ENCODE results near the gene SPACA4.

The SPACA4 gene

DNA sequence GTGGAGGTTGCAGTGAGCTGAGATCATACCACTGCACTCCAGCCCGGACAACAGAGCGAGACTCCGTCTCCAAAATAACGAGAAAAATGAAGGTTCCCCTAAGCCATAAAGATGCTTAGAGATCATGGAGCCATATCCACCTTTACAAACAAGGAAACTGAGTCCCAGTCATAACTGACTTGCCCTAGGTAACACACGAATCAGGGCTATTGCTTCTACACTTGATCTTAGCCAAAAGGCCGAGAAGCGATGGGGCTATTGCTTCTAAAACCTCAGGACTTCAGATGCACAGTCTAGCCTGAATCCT is 27.4 kb downstream of the SPACA4 start:
- DNase-seq (ENCODE audit: low spot score), result no peak

DNA sequence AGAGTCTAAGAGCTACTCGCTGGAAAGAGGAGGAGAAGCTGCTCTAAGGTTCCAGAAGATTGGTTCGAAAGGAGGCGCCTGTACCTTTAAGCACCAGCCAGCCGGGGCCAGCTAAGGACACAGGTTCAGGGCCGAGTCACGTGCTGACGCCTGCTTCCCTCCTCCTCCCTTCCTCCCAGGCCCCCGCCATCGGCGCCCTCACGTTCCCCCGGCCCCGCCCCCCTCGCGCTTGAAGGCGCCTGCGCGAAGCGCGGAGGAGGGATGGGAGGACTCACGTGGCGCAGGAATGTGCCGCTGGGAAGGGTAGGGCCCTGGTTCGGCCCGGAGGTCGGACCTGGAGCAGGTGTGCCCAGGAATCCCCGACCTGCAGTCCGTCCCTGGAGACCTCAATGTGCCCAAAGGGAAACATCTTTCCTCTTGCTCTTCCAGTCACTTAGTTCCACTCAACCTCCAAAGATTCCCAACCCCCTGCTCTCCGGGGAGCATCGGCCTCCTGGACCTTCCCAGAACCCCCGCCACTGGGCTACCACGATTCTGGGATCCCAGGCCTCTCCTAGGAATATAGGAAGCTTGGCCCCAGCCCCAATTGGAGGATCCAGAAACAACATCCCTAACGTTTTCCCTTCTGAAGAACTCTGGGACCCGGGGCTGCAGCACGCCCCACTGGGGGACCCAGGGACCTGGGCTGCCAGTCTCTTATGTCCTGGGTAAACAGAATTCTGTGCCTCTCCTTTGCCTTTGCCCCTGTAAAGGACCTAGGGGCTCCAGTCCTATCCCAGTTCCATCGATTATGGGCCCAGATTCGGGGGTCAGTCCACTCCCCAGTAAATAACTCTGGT is 28.1 kb downstream of the SPACA4 start:
- DNase-seq (ENCODE audit: low spot score), result peak; percentile 89

DNA sequence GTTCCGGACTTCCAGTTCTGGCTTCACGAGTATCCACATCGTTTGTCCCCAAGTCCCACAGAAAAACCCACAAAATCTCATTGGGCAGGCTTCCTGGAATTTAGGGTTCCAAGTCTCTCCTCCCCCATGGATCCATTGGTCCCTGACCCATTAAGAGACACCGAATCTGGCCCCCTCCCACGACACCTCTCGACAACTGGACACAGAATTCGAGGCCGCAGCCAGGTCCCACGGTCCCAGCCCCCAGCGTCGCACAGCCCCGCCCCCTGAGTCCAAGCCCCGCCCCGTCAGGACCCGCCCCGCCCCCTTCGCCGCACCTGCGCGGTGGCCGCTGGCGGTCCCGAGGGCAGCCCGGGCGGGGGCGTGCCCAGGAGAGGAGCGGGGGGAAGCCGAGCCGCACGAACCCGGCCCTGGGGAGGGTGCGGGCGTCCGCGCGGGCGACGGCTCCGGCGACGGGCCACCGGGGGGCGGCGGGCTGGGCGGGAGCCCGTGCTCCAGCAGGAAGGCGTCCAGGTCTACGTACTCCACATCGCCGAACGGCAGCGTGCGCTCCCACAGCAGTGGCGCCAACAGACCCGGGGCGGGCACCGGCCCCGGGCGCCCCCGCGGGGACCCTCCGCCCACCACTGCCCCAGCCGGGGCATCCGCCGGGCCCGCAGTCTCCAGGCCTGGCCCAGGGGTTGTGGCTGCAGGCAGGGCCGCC is 28.9 kb downstream of the SPACA4 start:
- peak; percentile 88 for DNase-seq (ENCODE audit: low spot score)

DNA sequence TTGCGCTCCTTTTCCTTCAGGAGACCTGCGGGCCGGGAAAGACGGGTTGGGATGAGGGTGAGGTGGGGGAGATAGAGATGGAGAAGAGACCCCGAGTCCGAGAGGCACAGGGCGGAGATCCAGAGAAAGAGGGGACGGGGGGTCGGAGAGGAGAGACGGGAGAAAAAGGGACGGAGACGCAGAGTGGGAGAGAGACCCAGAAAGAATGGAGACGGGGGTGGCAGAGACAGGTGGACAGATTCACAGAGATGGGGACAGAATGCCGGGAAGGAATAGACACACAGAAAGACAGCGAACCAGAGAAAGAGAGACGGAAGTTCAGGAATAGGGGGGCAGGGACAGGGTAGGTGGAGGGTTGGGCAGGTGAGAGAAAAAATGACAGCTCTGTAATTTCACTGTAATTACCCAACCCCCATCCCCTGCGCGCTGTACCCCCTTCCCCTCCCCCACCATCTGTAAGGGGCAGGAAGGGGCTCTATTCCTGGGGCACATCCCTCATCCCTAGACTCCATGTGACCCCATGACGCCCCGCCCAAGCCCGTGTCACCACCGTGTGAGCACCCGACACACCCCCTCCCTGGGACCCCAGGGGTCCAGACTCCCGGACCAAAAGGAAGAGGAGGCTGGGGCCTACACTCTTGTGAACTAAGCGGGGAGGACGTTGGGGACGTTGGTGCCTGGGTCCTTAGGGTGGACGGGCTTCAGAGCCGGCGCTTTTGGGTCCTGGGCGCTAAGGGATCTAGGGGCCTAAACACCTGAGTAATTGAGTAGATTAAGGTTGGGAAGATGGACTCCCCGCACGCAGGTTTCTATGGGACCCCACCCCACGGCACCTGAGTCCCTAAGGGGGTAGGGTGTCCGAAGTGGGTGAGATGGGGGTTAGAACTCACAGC is 29.7 kb downstream of the SPACA4 start:
- peak; percentile 48 for DNase-seq (ENCODE audit: low spot score)

DNA sequence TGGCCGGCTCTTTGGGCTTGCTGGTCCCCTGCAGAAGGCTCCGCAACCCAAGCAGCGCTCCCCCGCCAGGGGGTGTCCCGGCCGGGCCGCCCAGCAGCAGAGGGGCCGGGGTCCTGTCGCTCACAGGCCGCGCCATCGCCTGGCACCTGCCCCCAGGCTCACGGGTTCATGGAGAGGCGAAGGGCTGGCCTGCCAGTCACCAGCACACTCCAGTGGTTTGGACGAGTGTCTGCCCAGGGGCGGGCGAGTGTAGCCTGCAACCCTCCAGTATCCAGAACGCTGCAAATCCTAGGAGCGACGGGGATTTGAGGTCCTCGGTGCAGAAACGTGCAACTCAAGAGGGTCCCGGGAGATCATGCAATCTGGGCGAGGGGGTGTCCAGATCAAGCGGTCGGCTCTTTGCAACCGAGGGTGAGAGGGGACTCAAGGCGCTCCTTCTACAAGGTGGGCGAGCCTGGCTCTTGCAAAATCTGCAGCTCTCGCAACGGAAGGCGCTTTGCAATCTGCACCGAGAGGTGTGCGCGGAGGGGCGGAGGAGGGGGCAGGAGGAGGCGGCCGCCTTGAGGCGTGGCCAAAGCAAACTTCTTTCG is 30.4 kb downstream of the SPACA4 start, which contains the start of gene DBP:
DBP (minus strand) TSS at position 521 of the 590 bp plus-strand sequence; CDS start at position 136, 385 bp downstream.
- DNase-seq (ENCODE audit: low spot score), result peak; percentile 42

DNA sequence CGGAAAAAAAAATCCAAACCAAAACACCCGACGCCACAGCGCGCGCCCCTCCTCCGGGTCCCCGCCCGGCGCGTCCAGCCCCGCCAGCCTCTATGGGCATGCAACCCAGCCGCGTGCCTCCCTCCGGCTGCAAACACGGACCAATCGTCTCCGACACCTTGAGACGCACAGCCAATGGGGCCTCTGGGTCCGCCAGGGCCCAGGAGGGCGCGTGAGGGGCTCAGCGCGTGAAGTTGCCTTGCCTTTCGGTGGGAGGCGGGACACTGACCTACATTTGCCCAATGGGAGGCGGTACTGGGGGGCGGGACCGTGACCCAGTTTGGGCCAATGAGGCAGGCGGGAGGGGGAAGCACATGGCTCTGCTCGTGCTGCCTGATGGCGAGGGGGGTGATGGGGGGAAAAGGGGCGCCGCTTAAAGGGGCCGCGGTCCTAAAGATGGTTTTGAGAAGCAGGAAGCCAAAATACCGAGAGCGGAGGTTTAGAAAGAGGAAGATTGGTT is 31.0 kb downstream of the SPACA4 start:
- DNase-seq (ENCODE audit: low spot score), result peak; percentile 91

DNA sequence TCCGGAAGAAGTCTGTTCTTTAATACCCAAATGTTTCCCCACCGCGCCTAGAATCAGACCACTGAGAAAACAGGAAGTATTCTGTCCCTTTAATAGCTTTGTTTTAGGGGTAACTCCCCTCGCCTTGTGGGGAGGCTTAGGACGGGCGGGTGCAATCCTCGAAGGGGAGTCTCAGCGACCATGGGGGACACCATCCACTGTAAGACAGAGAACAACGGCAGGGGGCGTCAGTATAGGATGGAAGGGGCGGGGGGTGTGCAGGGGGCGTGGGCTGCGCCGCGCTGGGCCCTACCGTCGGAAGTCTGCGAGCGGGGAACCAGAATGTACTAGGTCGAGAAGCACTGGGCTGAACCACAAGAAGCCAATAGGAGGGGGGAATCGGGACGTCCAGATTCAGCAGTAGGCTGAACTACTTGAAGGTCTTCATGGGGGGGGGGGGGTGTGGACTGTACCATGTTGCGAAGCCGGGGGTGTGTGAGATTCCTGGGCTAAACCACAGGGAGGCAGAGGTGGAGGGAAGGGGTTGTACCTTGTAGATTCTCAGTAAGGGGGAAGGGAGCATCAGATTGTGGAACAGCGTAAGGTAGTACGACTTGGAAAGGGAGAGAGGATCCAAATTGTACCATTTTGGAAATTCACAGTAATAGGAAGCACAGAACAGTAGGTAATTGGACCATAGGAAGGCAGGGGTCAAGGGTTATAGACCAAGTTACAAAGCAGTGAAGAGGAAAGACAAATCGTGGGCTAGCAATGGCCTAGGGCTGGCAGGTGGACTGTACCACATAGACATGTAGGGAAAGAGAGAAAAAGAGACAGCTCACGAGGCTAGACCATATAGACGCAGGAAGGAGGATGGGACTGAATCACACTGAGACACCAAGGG is 31.6 kb downstream of the SPACA4 start:
- DNase-seq (ENCODE audit: low spot score), result peak; percentile 83

DNA sequence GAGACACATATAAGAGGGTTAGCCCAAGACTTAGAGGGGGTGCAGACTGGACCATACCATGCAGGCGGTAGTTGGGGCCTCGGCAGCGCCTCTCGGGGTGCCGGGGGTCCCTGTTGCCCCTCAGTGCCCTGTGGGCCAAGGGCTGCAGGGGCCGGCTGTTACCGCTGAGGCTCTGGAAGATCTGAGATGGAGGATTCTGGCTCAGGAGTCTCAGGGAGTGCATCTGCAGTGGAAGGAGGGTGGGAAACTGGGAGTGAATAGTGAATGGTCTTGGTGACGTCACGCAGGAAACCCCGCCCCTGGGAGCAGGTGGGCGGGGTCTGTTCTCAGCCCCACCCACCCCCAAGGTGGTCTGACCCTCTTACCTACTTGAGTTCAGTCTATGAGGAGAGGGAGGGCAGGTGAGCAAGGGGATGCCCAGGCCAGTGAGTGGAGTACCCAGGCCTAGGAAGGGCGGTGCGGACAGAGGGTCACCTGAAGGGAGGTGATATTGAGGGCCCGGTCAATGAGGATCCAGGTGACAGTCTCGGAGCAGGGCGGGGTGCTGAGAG is 32.4 kb downstream of the SPACA4 start:
- DNase-seq (ENCODE audit: low spot score), result no peak

DNA sequence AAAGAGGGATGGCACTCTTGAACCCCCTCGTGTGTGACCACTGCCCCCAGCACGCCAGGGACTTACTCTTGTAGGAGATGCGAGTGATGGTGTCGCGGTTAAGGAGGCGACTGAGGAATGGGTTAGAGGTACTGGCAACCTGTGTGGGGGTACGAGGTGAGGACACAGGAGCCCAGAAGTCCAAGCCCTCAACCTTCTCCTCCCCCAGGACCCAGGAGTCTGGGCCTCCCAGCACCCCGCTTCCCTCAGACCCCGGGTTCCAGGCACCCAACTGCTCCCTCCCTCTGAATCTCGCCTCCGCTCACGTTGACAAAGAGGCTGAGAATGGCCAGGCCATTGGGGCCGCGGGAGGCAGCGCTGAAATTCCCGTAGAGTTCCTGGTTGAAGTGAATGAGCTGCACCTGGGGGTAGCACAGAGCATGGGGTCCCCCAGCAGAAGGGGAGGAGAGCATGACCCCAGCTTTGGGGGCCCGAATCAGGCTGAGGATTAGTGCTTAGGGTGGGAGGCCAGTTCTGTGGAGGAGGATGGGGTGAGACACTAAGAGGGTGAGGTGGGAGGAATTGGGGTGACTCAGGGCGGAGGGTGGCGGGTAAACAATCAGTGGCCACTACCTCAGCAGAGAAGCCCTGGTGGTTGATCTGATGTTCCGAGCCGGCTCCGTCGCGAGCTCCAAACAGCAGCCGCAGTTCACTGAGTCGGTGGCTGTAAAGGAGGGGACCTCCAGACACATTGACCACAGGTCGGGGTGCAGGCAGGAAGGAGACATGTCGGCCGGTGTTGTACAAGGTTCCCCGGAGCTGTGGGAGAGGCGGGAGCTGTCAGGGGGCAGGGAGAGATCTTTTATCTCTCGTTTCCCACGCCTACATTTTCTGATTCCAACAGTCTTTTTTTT is 33.2 kb downstream of the SPACA4 start:
- DNase-seq (ENCODE audit: low spot score), result no peak

DNA sequence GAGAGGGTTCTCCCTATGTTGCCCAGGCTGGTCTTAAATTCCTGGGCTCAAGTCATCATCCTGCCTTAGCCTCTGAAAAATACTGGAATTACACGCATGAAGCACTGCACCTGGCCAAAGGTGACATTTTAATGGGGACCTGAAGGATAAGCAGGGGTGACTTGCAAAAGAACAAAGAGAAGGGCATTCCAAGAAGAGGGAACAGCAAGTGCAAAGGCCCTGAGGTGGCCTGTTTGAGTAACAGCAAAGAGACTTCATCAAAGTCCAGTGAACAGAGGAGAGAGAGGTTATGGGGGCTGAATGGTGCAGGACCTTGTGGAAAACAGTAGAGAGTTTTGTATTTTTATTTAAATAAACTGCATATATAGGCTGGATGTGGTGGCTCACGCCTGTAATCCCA is 35.3 kb downstream of the SPACA4 start:
- no peak for DNase-seq (ENCODE audit: low spot score)

DNA sequence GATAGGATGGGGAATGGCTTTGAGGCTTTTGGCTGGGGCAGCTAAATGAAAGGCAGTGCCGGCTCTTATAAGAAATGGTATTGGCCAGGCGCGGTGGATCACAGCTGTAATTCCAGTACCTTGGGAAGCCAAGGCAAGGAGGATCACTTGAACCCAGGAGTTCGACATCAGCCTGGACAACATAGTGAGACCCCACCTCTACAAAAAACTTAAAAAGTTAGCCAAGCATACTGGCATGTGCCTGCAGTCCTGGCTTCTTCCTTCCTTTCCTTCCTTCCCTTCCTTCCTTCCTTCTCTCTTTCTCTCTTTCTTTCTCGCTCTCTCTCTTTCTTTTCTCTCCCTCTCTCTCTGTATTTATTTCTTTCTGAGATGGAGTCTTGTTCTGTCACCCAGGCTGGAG is 36.3 kb downstream of the SPACA4 start:
- DNase-seq (ENCODE audit: low spot score), result no peak

DNA sequence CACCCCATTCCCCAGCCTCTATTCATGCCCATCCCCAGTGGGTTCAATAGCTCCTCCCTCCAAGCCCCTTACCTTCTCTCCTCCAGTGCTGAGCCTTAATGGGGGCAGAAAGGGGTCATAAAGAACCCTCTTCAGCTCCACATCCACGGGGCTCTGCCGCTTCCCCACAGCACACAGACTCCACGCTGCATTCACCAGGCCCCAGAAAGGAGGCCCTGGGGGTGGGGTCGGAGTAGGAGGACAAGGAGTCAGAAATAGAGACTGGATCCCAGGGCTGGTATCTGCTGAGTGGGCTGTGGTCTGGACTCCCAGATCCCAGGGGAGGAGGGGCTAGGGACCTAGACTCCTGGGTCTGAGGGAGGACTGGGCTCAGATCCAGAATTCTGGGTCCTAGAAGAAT is 37.8 kb downstream of the SPACA4 start:
- DNase-seq (ENCODE audit: low spot score), result peak; percentile 22

DNA sequence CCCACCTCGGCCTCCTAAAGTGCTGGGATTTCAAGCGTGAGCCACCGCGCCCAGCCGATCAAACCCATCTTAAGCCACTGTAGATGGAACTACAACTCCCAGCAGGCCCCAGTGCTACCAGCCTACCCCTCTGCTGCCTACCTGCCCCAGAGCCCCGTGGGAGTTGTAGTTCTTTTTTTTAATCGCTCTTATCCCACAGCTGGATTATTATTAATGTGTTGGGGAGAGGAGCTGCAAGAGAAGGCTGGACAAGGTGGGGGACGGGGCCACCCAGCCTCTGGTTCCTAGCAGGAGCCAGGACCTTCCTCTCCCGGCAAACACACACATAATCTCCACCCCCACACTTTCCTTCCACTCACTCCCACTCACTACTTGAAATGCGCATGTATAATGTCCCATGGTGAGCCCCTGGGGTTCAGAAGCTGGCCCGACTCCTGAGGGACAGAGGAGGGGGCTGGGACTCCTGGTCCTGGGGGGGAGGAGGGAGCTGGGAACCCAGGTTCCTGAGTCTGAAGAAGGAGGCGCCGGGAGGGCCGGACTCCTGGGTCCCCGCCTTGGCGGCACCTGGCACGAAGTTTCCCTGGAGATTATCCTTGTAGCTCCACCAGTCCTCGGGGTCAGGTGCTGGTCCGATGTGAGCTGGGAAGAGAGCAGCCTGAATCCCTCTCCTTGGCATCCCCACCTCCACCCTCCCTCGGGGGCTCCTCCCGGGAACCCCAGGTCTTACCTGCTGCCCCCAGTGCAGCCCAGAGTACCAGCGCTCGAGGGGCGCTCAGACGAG is 38.5 kb downstream of the SPACA4 start:
- peak; percentile 74 for DNase-seq (ENCODE audit: low spot score)

DNA sequence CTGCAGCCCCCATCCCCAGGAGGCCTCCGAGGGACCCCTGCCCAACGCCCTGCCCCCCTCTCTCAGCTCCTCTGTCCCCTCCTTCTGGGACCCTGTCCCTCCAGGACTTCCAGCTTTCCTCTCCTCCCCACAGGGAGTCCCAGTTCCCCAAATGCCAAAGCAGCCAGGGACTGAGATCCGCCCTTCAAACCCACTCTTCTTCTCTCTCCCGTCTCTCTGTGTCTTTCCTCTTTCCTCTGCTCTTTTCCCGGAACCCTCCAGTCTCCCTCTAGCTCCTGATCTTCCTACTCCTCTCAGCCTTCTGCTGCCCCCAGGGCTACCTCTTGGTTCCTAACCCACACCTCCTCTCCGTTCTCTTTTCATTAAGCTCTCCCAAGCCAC is 39.1 kb downstream of the SPACA4 start:
- DNase-seq (ENCODE audit: low spot score), result no peak

DNA sequence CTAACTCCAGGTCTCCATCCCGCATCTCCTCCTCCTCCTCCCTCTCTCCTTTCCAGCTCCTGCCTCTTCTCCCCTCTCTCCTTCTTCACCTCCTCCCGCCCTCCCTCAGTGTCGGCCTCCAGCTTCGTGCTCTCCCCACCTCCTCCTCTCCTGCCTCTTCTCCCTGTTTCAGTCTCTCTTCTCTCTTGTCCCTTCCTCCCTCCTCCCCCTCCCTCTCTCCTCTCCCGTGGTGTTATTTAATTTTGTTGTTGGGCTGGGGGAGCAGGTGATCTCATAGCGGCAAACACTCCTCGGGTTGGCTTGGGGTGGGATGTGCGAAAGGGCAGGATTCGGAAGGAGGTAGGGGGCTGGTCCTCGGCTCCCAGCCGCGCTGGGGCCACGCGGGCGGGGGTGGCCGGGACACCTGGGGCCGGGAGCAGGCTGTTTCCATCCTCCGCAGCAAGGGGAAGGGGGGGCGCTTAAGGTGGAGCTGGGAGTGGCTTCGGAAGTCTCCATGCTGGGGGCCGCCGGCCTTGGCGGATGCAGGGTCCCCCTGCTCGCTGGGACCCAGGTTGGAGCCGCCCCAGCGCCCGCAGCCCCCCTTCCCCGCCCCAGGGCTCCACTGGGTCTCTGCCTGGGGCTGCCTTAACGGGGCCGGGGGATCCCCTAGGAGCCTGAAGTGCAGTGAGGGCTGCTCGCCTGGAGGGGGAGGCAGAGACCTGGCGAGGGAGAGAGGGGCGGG is 39.6 kb downstream of the SPACA4 start, which contains the start of gene CA11:
CA11 (minus strand) TSS at position 187 of the 721 bp plus-strand sequence. CDS start 555 bp downstream, outside the sequence.
- peak; percentile 92 for DNase-seq (ENCODE audit: low spot score)

DNA sequence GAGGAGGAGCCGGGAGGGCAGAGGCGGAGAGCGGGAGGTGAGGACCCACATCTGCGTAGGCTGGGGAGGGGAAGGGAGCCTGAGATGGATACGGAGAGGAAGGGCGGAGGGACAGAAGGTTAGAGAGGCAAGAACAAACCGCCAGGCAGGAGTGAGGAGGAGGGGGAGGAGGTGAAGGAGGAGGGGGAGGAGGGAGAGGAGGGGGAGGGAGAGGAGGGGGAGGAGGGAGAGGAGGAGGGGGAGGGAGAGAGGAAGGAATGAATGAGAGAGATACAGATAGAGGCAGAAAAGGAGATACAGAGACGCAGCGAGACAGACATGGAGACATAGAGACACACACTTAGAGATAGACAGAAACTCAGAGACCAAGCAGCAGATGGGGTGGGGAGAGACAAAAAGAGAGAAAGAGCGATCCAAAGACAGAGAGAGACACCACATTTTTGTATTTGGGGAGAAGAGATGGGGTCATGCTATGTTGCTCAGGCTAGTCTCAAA is 40.2 kb downstream of the SPACA4 start:
- DNase-seq (ENCODE audit: low spot score), result no peak

DNA sequence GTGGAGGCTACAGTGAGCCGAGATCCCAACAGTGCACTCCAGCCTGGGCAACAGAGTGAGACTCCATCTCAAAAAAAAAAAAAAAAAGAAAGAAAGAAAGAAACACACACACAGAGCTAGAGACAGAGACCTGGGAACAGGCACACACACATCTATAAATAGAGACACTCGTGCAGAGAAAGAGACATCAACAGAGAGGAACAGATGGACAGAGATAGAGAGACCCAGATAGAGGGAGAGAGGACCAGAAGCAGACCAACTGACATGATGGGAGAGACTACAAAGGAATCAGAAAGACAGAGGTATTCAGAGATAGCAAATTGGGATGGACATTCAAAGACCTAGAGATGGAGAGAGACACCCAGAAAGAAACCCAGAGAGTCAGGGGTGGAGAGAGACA is 41.6 kb downstream of the SPACA4 start:
- DNase-seq (ENCODE audit: low spot score), result no peak
